ENCODE data around the gene DOP1A.

DOP1A gene

GRCh38 chr6:83055366-83055964 is 12.0 kb upstream of the DOP1A start:
- Histone ChIP-seq H3K79me2 (ENCODE audit: control insufficient read depth, insufficient read depth, low read length, unreplicated experiment) (no peaks in the 10 kb centered on the region), H3K4me1 (ENCODE audit: control insufficient read depth, insufficient read depth, low read length, unreplicated experiment) (peaks cover 3% of the 10 kb centered on the region), H3K36me3 (ENCODE audit: insufficient read depth, low read length) (no peaks in the 10 kb centered on the region), H3K4me3 (ENCODE audit: low read depth, low read length) (no peak overlapping the region), H3K27me3 (ENCODE audit: insufficient read depth, low read length) (no peaks in the 10 kb centered on the region), H2AFZ (ENCODE audit: low read length, unreplicated experiment) (peak overlapping the region; percentile 64), H3K27ac (ENCODE audit: low read depth, low read length) (no peak overlapping the region)

- Histone ChIP-seq H3K36me3 (ENCODE audit: insufficient read depth, low read length) (no peaks in the 10 kb centered on the region), H3K4me1 (ENCODE audit: control insufficient read depth, insufficient read depth, low read length, unreplicated experiment) (peaks cover 3% of the 10 kb centered on the region), H3K27ac (ENCODE audit: low read depth, low read length) (no peak overlapping the region), H3K4me3 (ENCODE audit: low read depth, low read length) (no peak overlapping the region), H3K79me2 (ENCODE audit: control insufficient read depth, insufficient read depth, low read length, unreplicated experiment) (no peaks in the 10 kb centered on the region), H2AFZ (ENCODE audit: low read length, unreplicated experiment) (no peak overlapping the region), H3K27me3 (ENCODE audit: insufficient read depth, low read length) (no peaks in the 10 kb centered on the region)
These were observed 9.7 kb upstream of the DOP1A start for GRCh38 chr6:83057705-83058321.

- Histone ChIP-seq H3K4me1 (ENCODE audit: control insufficient read depth, insufficient read depth, low read length, unreplicated experiment) (peaks cover 5% of the 10 kb centered on the region), H3K36me3 (ENCODE audit: insufficient read depth, low read length) (no peaks in the 10 kb centered on the region), H3K4me3 (ENCODE audit: low read depth, low read length) (no peak overlapping the region), H3K27me3 (ENCODE audit: insufficient read depth, low read length) (no peaks in the 10 kb centered on the region), H2AFZ (ENCODE audit: low read length, unreplicated experiment) (no peak overlapping the region), H3K79me2 (ENCODE audit: control insufficient read depth, insufficient read depth, low read length, unreplicated experiment) (peaks cover 7% of the 10 kb centered on the region), H3K27ac (ENCODE audit: low read depth, low read length) (no peak overlapping the region)
These were observed 6.3 kb upstream of the DOP1A start for GRCh38 chr6:83061190-83061589.

- no peak overlapping the region for H3K27ac ChIP-seq (ENCODE audit: low read depth, low read length)
- H3K4me3 ChIP-seq (ENCODE audit: low read depth, low read length), result no peak overlapping the region
- no peaks in the 10 kb centered on the region for H3K36me3 ChIP-seq (ENCODE audit: insufficient read depth, low read length)
- no peak overlapping the region for H2AFZ ChIP-seq (ENCODE audit: low read length, unreplicated experiment)
- no peaks in the 10 kb centered on the region for H3K27me3 ChIP-seq (ENCODE audit: insufficient read depth, low read length)
- peaks cover 7% of the 10 kb centered on the region for H3K79me2 ChIP-seq (ENCODE audit: control insufficient read depth, insufficient read depth, low read length, unreplicated experiment)
- H3K4me1 ChIP-seq (ENCODE audit: control insufficient read depth, insufficient read depth, low read length, unreplicated experiment), result peaks cover 5% of the 10 kb centered on the region
These were observed 5.2 kb upstream of the DOP1A start for GRCh38 chr6:83062225-83062624.

GRCh38 chr6:83065511-83066192 is 1.8 kb upstream of the DOP1A start, which contains the start of gene UBE3D:
Gene UBE3D (minus strand): TSS chr6:83065841. CDS start chr6:83065718, 123 bp downstream.
- Histone ChIP-seq H2AFZ (ENCODE audit: low read length, unreplicated experiment) (peak within 1 kb of the TSS; percentile 98), H3K36me3 (ENCODE audit: insufficient read depth, low read length) (no peaks in the 10 kb centered on the region), H3K4me3 (ENCODE audit: low read depth, low read length) (peak within 1 kb of the TSS; percentile 91), H3K27me3 (ENCODE audit: insufficient read depth, low read length) (no peaks in the 10 kb centered on the region), H3K4me1 (ENCODE audit: control insufficient read depth, insufficient read depth, low read length, unreplicated experiment) (peaks cover 17% of the 10 kb centered on the region), H3K79me2 (ENCODE audit: control insufficient read depth, insufficient read depth, low read length, unreplicated experiment) (peaks cover 25% of the 10 kb centered on the region), H3K27ac (ENCODE audit: low read depth, low read length) (no peak within 1 kb of the TSS)

GRCh38 chr6:83068616-83069015 is 1.1 kb downstream of the DOP1A start:
- Histone ChIP-seq H3K4me3 (ENCODE audit: low read depth, low read length) (peak overlapping the region; percentile 95), H3K36me3 (ENCODE audit: insufficient read depth, low read length) (no peaks in the 10 kb centered on the region), H3K27ac (ENCODE audit: low read depth, low read length) (no peak overlapping the region), H3K27me3 (ENCODE audit: insufficient read depth, low read length) (no peaks in the 10 kb centered on the region), H3K4me1 (ENCODE audit: control insufficient read depth, insufficient read depth, low read length, unreplicated experiment) (peaks cover 22% of the 10 kb centered on the region), H2AFZ (ENCODE audit: low read length, unreplicated experiment) (peak overlapping the region; percentile 96), H3K79me2 (ENCODE audit: control insufficient read depth, insufficient read depth, low read length, unreplicated experiment) (peaks cover 28% of the 10 kb centered on the region)

GRCh38 chr6:83069633-83070032 is 2.2 kb downstream of the DOP1A start:
- Histone ChIP-seq H3K27me3 (ENCODE audit: insufficient read depth, low read length) (no peaks in the 10 kb centered on the region), H3K4me1 (ENCODE audit: control insufficient read depth, insufficient read depth, low read length, unreplicated experiment) (peaks cover 19% of the 10 kb centered on the region), H3K36me3 (ENCODE audit: insufficient read depth, low read length) (no peaks in the 10 kb centered on the region), H2AFZ (ENCODE audit: low read length, unreplicated experiment) (no peak overlapping the region), H3K4me3 (ENCODE audit: low read depth, low read length) (no peak overlapping the region), H3K79me2 (ENCODE audit: control insufficient read depth, insufficient read depth, low read length, unreplicated experiment) (peaks cover 27% of the 10 kb centered on the region), H3K27ac (ENCODE audit: low read depth, low read length) (no peak overlapping the region)

- Histone ChIP-seq H3K4me1 (ENCODE audit: control insufficient read depth, insufficient read depth, low read length, unreplicated experiment) (peaks cover 19% of the 10 kb centered on the region), H3K27me3 (ENCODE audit: insufficient read depth, low read length) (no peaks in the 10 kb centered on the region), H3K36me3 (ENCODE audit: insufficient read depth, low read length) (no peaks in the 10 kb centered on the region), H3K27ac (ENCODE audit: low read depth, low read length) (no peak overlapping the region), H3K4me3 (ENCODE audit: low read depth, low read length) (no peak overlapping the region), H3K79me2 (ENCODE audit: control insufficient read depth, insufficient read depth, low read length, unreplicated experiment) (peaks cover 24% of the 10 kb centered on the region), H2AFZ (ENCODE audit: low read length, unreplicated experiment) (no peak overlapping the region)
These were observed 3.6 kb downstream of the DOP1A start for GRCh38 chr6:83071023-83071422.

GRCh38 chr6:83071707-83072106 is 4.2 kb downstream of the DOP1A start:
- H3K79me2 ChIP-seq (ENCODE audit: control insufficient read depth, insufficient read depth, low read length, unreplicated experiment), result peaks cover 24% of the 10 kb centered on the region
- no peak overlapping the region for H2AFZ ChIP-seq (ENCODE audit: low read length, unreplicated experiment)
- no peaks in the 10 kb centered on the region for H3K36me3 ChIP-seq (ENCODE audit: insufficient read depth, low read length)
- no peak overlapping the region for H3K4me3 ChIP-seq (ENCODE audit: low read depth, low read length)
- peaks cover 19% of the 10 kb centered on the region for H3K4me1 ChIP-seq (ENCODE audit: control insufficient read depth, insufficient read depth, low read length, unreplicated experiment)
- H3K27ac ChIP-seq (ENCODE audit: low read depth, low read length), result no peak overlapping the region
- H3K27me3 ChIP-seq (ENCODE audit: insufficient read depth, low read length), result no peaks in the 10 kb centered on the region

GRCh38 chr6:83072726-83073125 is 5.3 kb downstream of the DOP1A start:
- Histone ChIP-seq H2AFZ (ENCODE audit: low read length, unreplicated experiment) (no peak overlapping the region), H3K27me3 (ENCODE audit: insufficient read depth, low read length) (no peaks in the 10 kb centered on the region), H3K79me2 (ENCODE audit: control insufficient read depth, insufficient read depth, low read length, unreplicated experiment) (peaks cover 24% of the 10 kb centered on the region), H3K4me3 (ENCODE audit: low read depth, low read length) (no peak overlapping the region), H3K27ac (ENCODE audit: low read depth, low read length) (no peak overlapping the region), H3K36me3 (ENCODE audit: insufficient read depth, low read length) (no peaks in the 10 kb centered on the region), H3K4me1 (ENCODE audit: control insufficient read depth, insufficient read depth, low read length, unreplicated experiment) (peaks cover 19% of the 10 kb centered on the region)

GRCh38 chr6:83073615-83074014 is 6.1 kb downstream of the DOP1A start:
- no peaks in the 10 kb centered on the region for H3K27me3 ChIP-seq (ENCODE audit: insufficient read depth, low read length)
- peaks cover 17% of the 10 kb centered on the region for H3K79me2 ChIP-seq (ENCODE audit: control insufficient read depth, insufficient read depth, low read length, unreplicated experiment)

More at GRCh38 chr6:83073615-83074014, 6.1 kb downstream of the DOP1A start:
- Histone ChIP-seq H3K36me3 (ENCODE audit: insufficient read depth, low read length) (no peaks in the 10 kb centered on the region), H3K4me3 (ENCODE audit: low read depth, low read length) (no peak overlapping the region), H2AFZ (ENCODE audit: low read length, unreplicated experiment) (no peak overlapping the region), H3K4me1 (ENCODE audit: control insufficient read depth, insufficient read depth, low read length, unreplicated experiment) (peaks cover 16% of the 10 kb centered on the region), H3K27ac (ENCODE audit: low read depth, low read length) (no peak overlapping the region)
